Activated T-helper 1 cell treated with anti-CD3 and anti-CD28 coated beads, Interleukin-12 subunit alpha, Interleukin-12 subunit beta, Interleukin-2, Interleukin-4 antibody, amounts not matched to agents 30 ng/mL and 10 ng/mL and 1 ng/mL, durations not matched to agents 14 hours and 24 hours and 36 hours (primary cell): Measurements from ENCODE around the gene ZFYVE27. TPM values are rescaled to one million over a fixed set of nuclear protein-coding genes. Genes with fewer than 3 reads are reported as not detected.

Source experiments
- DNase-seq: peaks from one replicate; pipeline ENCODE4 v3.0.0; 2021; ENCODE audit warnings: low spot score
- H3K27ac Mint-ChIP-seq: one replicate; pipeline ENCODE4 v1.8.0; 2021; ENCODE audit warnings: mild to moderate bottlenecking, mixed read lengths
- H3K27me3 Mint-ChIP-seq: one replicate; pipeline ENCODE4 v1.8.0; 2022; ENCODE audit warnings: mild to moderate bottlenecking, moderate library complexity, mixed read lengths; ENCODE audit not compliant: insufficient read depth
- H3K36me3 Mint-ChIP-seq: one replicate; pipeline ENCODE4 v1.8.0; 2021; ENCODE audit warnings: low read depth, mixed read lengths
- H3K4me1 Mint-ChIP-seq: one replicate; pipeline ENCODE4 v1.8.0; 2021; ENCODE audit warnings: low read depth, mixed read lengths
- H3K4me3 Mint-ChIP-seq: one replicate; pipeline ENCODE4 v1.8.0; 2021; ENCODE audit warnings: mild to moderate bottlenecking, moderate library complexity, mixed read lengths
- H3K9me3 Mint-ChIP-seq: one replicate; pipeline ENCODE4 v1.8.0; 2021; ENCODE audit warnings: mixed read lengths
- intact Hi-C: fragments of 100-400 bp; cut with micrococcal nuclease; formaldehyde crosslinking; loops from one replicate; pipeline ENCODE4 v1.15.1; 2024
- total RNA-seq: library from RNA; stranded (reverse); gene quantifications from 2 replicates; pipeline ENCODE4 v1.2.3, GENCODE V29; 2022

Gene ZFYVE27
- total RNA-seq, 1 donor from 2014 or later, result 41.7 TPM

- Mint-ChIP-seq H3K9me3 (no peaks in the 10 kb centered on the region), H3K27me3 (no peaks in the 10 kb centered on the region), H3K4me1 (no peaks in the 10 kb centered on the region), H3K27ac (no peak overlapping the region), H3K36me3 (peaks cover 24% of the 10 kb centered on the region), H3K4me3 (no peak overlapping the region)
- intact Hi-C loops, result no loop called here
- no peak for DNase-seq
Measured at GRCh38 chr10:97761331-97761865, 24.5 kb downstream of the ZFYVE27 start.

GRCh38 chr10:97762056-97762455 lies 25.1 kb downstream of the ZFYVE27 start:
- Mint-ChIP-seq H3K9me3 (no peaks in the 10 kb centered on the region), H3K36me3 (peaks cover 20% of the 10 kb centered on the region), H3K4me1 (no peaks in the 10 kb centered on the region), H3K27me3 (no peaks in the 10 kb centered on the region), H3K27ac (no peak overlapping the region), H3K4me3 (no peak overlapping the region)
- DNase-seq, result no peak
- intact Hi-C loops, result no loop called here

DNA sequence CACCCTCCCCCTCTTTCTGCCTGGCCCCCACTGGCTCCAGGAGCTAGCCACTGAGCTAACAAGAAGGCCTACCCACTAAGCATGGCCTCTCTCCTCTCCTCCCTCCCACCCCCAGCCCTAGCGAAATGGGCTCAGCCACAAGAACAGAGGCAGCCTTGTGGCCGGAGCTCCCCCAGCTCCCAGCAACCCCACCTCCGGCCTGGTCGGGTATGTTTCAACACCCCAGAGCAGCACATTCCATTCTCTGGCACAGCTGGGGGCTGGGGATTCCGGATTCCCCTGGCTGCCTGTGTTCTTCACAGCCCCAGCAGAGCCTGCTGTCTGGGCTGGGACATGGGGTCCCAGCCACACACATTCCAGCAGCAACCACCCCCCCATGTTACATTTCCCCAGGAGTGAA lies 25.9 kb downstream of the ZFYVE27 start:
- no peak overlapping the region for H3K27ac Mint-ChIP-seq
- H3K4me3 Mint-ChIP-seq, result no peak overlapping the region
- no peaks in the 10 kb centered on the region for H3K4me1 Mint-ChIP-seq
- no peaks in the 10 kb centered on the region for H3K27me3 Mint-ChIP-seq
- intact Hi-C loops, result no loop called here
- no peak for DNase-seq
- H3K9me3 Mint-ChIP-seq, result no peaks in the 10 kb centered on the region
- H3K36me3 Mint-ChIP-seq, result peaks cover 16% of the 10 kb centered on the region

DNA sequence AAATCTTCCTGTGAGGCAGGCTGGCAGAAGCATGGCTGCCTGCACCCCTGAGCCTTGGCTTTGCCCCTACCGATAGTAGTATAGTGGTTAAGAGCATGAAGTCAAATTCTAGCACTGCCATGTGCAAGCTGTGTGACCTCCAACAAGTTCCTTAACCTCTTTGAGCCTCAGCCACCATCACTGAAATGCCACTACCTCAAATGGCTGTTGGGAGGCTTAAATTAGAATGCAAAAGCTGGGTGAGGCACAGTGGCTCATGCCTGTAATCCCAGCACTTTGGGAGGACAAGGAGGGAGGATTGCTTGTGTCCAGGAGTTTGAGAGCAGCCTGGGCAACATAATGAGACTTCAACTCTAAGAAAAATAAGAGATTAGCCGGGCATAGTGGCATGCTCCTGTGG lies 26.5 kb downstream of the ZFYVE27 start:
- no peak overlapping the region for H3K27ac Mint-ChIP-seq
- peaks cover 15% of the 10 kb centered on the region for H3K36me3 Mint-ChIP-seq
- DNase-seq, result no peak
- intact Hi-C loops, result no loop called here
- H3K9me3 Mint-ChIP-seq, result no peaks in the 10 kb centered on the region
- peaks cover 3% of the 10 kb centered on the region for H3K27me3 Mint-ChIP-seq
- no peak overlapping the region for H3K4me3 Mint-ChIP-seq
- no peaks in the 10 kb centered on the region for H3K4me1 Mint-ChIP-seq

GRCh38 chr10:97763947-97764346 lies 27.0 kb downstream of the ZFYVE27 start:
- H3K27ac Mint-ChIP-seq, result no peak overlapping the region
- peaks cover 14% of the 10 kb centered on the region for H3K36me3 Mint-ChIP-seq
- H3K4me3 Mint-ChIP-seq, result no peak overlapping the region
- H3K4me1 Mint-ChIP-seq, result no peaks in the 10 kb centered on the region
- intact Hi-C loops, result no loop called here
- H3K27me3 Mint-ChIP-seq, result peaks cover 3% of the 10 kb centered on the region
- no peaks in the 10 kb centered on the region for H3K9me3 Mint-ChIP-seq
- DNase-seq, result no peak

DNA sequence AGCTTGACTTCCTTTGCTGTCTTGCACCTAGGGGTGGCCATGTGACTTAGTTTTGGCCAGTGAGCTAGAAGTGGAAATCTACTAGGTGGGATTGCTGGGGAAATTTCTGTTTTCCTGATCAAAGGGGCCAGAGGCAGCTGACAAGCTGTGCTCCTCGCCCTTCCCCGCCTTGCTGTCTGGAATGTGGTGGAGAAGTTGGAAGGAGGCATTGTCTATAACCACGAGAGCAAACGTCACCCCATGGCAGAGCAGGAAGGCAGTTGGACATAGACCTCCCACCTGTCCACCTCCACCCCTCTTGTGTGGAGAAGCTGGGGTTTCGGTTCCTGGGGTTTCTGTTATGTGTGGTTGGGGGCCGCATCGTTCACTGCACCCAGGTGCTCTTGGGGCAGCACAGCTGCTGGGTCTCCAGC lies 27.6 kb downstream of the ZFYVE27 start:
- Mint-ChIP-seq H3K4me1 (no peaks in the 10 kb centered on the region), H3K27me3 (peaks cover 5% of the 10 kb centered on the region), H3K9me3 (no peaks in the 10 kb centered on the region), H3K4me3 (no peak overlapping the region), H3K36me3 (peaks cover 11% of the 10 kb centered on the region), H3K27ac (no peak overlapping the region)
- no peak for DNase-seq
- intact Hi-C loops, result no loop called here

- H3K9me3 Mint-ChIP-seq, result no peaks in the 10 kb centered on the region
- peaks cover 10% of the 10 kb centered on the region for H3K27me3 Mint-ChIP-seq
- peaks cover 11% of the 10 kb centered on the region for H3K36me3 Mint-ChIP-seq
- no peaks in the 10 kb centered on the region for H3K4me1 Mint-ChIP-seq
- H3K27ac Mint-ChIP-seq, result no peak overlapping the region
- intact Hi-C loops, result no loop called here
- no peak overlapping the region for H3K4me3 Mint-ChIP-seq
- no peak for DNase-seq
Measured at GRCh38 chr10:97765201-97765600, 28.3 kb downstream of the ZFYVE27 start.

GRCh38 chr10:97766106-97766810 lies 29.3 kb downstream of the ZFYVE27 start:
- H3K27me3 Mint-ChIP-seq, result peaks cover 17% of the 10 kb centered on the region
- no peak overlapping the region for H3K27ac Mint-ChIP-seq
- DNase-seq, result no peak
- no peaks in the 10 kb centered on the region for H3K9me3 Mint-ChIP-seq
- intact Hi-C loops, result no loop called here
- H3K4me1 Mint-ChIP-seq, result no peaks in the 10 kb centered on the region
- no peak overlapping the region for H3K4me3 Mint-ChIP-seq
- H3K36me3 Mint-ChIP-seq, result peaks cover 8% of the 10 kb centered on the region

DNA sequence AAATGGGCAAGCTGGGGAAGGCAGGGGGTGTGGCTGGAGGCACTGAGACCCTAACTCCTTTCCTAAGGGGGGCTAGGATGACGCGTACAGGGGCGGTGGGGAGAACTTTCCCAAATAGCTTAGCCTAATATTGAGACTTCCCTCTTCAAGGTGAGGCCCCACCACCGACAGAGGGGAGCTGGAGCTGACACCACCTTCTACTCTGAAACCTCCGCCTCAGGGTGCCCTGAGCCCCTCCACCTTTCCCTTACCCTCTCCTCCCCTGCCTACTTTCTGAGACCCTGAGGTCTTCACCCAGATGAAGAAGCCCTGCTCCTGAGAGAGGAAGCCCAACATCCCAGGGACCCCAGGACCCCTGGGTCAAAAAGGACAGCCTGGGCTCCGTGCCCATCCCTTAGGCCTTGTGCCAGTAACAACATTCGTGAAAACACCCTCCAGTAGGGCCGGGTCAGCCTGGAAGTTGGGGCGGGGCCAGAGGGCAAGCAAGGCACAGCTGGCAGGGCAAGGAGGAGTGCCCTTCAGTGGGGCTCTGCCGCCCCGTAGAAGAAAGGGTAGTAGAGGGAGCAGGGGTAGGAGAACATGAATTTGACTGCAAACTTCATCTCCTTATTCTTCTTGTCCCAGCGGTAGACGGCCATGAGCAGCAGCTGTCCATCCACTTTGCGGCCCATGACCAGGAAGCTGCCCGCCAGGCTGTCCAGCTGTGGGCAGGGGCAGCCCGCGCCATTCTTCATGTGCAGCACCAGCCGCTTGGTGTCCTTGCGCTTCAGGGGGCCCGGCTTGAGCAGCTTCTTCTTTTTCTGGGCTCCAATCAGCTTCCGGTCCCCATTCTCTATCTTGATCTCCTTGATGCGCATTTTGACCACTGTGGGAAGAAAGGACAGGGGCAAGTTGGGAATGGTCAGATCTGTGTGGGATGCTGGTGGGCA lies 30.3 kb downstream of the ZFYVE27 start:
- H3K9me3 Mint-ChIP-seq, result no peaks in the 10 kb centered on the region
- peaks cover 3% of the 10 kb centered on the region for H3K4me1 Mint-ChIP-seq
- H3K27ac Mint-ChIP-seq, result no peak overlapping the region
- no peak overlapping the region for H3K4me3 Mint-ChIP-seq
- H3K27me3 Mint-ChIP-seq, result peaks cover 22% of the 10 kb centered on the region
- DNase-seq, result no peak
- intact Hi-C loops, result no loop called here
- peaks cover 4% of the 10 kb centered on the region for H3K36me3 Mint-ChIP-seq

DNA sequence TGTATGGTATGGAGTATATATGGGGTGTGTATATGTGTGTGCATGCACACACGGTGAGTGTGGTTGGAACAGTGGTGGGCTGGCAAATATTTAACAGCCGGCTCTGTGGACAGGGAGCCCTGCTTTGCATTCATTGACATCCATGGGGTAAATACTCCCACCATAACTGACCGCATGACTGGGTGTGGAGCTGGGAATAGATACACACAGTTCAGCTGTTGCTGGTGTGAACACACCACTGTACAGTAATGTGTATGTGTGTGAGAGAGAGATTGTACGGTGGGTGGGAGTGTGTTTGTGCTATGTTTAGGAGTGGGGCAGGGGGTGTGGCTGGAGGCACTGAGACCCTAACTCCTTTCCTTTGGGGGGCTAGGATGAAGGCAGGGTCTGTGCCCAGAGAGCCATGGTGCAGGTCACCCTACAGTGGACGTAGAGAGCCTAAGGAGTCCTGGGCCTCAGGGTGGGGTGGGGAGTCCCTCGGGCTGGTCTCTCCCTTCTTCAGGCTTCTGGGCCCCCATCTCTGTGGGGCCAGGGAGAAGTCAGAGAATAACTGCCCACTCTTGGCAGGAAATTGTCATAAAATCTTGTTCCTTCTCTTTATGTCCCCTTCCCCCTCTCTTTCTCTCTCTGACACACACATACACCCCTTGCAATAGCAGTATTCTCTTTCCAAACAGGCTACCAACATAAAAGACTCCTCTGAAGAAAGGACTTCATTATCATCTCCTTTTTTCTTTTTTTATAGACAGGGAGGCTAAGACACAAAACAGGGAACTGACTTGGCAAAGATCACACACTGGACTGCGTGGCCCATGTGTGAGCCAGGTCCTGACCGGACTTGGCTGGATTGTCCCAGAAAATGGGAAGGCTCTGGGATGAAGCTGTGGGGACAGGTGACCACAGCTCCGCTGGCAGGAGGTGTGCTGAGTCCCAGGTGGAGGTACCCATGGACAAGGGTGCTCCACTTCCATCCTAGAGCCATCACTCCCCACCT lies 31.7 kb downstream of the ZFYVE27 start:
- H3K4me3 Mint-ChIP-seq, result no peak overlapping the region
- peaks cover 5% of the 10 kb centered on the region for H3K4me1 Mint-ChIP-seq
- H3K27ac Mint-ChIP-seq, result no peak overlapping the region
- H3K27me3 Mint-ChIP-seq, result peaks cover 31% of the 10 kb centered on the region
- peaks cover 6% of the 10 kb centered on the region for H3K36me3 Mint-ChIP-seq
- no peak for DNase-seq
- intact Hi-C loops, result no loop called here
- no peaks in the 10 kb centered on the region for H3K9me3 Mint-ChIP-seq

DNA sequence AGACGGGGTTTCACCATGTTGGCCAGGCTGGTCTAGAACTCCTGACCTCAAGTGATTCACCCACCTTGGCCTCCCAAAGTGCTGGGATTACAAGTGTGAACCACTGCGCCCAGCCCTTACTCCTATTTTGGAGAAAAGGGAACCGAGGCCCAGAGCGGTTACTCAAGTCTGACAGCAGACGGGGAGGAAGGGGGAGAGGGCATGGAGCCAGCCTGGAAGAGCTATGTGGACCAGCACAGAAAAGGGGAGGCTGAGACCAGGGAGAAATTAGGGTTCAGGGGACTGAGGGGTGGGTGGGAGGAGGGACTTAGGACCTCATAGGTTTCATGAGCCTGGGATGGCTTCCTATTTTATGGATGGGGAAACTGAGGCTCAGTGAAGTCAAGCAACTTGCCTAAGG lies 33.3 kb downstream of the ZFYVE27 start:
- H3K27me3 Mint-ChIP-seq, result peaks cover 31% of the 10 kb centered on the region
- no peak overlapping the region for H3K4me3 Mint-ChIP-seq
- H3K36me3 Mint-ChIP-seq, result peaks cover 3% of the 10 kb centered on the region
- H3K27ac Mint-ChIP-seq, result no peak overlapping the region
- intact Hi-C loops, result no loop called here
- no peak for DNase-seq
- H3K4me1 Mint-ChIP-seq, result peaks cover 5% of the 10 kb centered on the region
- no peaks in the 10 kb centered on the region for H3K9me3 Mint-ChIP-seq

GRCh38 chr10:97771055-97771891 lies 34.3 kb downstream of the ZFYVE27 start:
- H3K9me3 Mint-ChIP-seq, result no peaks in the 10 kb centered on the region
- peaks cover 3% of the 10 kb centered on the region for H3K36me3 Mint-ChIP-seq
- peaks cover 31% of the 10 kb centered on the region for H3K27me3 Mint-ChIP-seq
- intact Hi-C loops, result no loop called here
- no peak overlapping the region for H3K4me3 Mint-ChIP-seq
- DNase-seq, result no peak
- H3K4me1 Mint-ChIP-seq, result peaks cover 5% of the 10 kb centered on the region
- no peak overlapping the region for H3K27ac Mint-ChIP-seq
